Skin of body (tissue), 2 donors: ENCODE measurements around the gene ZBP1. TPM values are rescaled to one million over a fixed set of nuclear protein-coding genes. Genes with fewer than 3 reads are reported as not detected.

Source experiments
- DNase-seq: peaks from one replicate; lab custom pipeline; 2025; lab: John Stamatoyannopoulos, UW
- total RNA-seq: library from RNA; depleted of rRNA; stranded (reverse); fragments of >200 nt; gene quantifications from one replicate; pipeline ENCODE4 v1.2.3, GENCODE V29; 2014

ZBP1 gene
- total RNA-seq, 1 donor from 2014 or later: 1.5 TPM

DNA sequence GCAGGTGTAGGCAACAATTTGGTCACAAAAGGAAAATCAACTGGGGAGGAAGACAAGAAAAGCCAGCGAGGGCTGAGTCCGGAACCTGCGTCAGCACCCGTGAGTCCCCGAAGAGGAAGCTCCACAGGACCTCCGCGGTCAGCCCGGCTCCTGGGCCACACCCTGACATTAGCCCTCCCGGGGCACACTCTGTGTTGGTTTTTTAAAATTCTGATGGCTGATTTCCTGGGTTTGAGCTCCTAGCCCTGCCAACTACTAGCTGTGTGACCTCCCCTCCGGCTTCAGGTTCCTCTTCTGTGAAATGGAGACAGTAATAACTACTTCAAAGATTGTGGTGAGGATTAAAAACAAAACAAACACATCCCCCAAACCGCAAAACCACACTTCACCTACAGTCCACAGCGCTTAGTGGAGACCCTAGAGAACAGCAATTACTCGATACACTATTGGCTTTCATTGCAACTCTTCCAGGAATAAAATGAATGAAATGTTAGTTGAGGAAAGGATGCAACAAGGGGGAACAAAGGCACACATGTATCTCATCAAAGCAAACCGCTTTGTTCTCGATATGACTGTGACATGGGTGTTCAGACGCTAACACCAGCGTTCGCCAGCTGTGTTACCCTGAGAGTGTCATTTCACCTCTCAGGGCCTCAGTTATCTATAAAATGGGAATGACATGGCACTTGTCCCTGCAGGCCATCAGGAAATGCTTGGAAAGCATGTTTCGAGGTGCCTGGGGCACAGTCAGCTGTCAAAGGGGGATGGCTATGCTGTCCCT is 985 bp downstream of the ZBP1 start:
- no peak for DNase-seq

DNA sequence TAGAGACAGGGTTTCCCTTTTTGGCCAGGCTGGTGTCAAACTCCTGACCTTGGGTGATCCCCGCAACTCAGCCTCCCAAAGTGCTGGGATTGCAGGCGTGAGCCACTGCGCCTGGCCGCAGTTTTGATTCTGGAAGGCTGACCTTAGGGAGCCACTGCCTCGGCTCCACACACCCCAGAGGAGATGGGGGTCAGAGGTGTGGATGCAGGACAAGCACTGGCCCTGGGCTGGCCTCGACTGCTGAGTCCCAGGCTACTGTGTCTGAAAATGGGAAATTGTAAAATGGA is 1.5 kb downstream of the ZBP1 start:
- no peak for DNase-seq

GRCh38 chr20:57618091-57618763 is 2.0 kb downstream of the ZBP1 start:
- no peak for DNase-seq

DNA sequence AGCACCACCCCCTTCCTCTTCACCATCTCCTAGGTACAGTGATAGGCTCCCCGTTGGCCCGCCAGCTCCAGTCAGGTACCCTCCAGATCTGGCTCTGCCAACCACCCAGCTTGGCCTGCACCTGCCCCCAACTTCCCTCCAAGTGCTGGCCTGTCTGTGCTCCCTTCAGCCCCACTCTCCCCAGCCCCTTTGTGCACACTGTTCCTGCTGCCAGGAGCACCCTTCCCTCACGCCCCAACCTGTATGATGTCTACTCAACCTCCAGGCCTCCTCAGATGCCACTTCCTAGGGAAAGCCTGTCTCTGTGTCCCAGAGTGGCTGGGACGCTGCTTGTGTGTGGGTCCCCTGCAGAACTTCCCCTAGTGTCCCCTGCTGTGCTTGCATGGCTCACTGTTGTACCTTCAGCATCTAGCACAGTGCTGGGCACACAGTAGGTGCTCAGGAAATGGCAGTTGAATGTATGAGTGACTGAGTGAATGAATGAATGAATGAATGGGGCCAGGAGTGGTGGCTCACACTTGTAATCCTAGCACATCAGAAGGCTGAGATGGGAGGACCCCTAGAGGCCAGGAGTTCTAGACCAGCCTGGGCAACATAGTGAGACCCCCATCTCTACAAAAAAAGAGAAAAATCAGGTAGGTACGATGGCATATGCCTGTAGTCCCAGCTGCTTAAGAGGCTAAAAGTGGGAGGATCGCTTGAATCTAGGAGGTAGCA is 3.0 kb downstream of the ZBP1 start:
- no peak for DNase-seq

- no peak for DNase-seq
These were observed 3.9 kb downstream of the ZBP1 start for GRCh38 chr20:57616143-57616951.

- DNase-seq: no peak
These were observed 4.8 kb downstream of the ZBP1 start for GRCh38 chr20:57615445-57615811.

DNA sequence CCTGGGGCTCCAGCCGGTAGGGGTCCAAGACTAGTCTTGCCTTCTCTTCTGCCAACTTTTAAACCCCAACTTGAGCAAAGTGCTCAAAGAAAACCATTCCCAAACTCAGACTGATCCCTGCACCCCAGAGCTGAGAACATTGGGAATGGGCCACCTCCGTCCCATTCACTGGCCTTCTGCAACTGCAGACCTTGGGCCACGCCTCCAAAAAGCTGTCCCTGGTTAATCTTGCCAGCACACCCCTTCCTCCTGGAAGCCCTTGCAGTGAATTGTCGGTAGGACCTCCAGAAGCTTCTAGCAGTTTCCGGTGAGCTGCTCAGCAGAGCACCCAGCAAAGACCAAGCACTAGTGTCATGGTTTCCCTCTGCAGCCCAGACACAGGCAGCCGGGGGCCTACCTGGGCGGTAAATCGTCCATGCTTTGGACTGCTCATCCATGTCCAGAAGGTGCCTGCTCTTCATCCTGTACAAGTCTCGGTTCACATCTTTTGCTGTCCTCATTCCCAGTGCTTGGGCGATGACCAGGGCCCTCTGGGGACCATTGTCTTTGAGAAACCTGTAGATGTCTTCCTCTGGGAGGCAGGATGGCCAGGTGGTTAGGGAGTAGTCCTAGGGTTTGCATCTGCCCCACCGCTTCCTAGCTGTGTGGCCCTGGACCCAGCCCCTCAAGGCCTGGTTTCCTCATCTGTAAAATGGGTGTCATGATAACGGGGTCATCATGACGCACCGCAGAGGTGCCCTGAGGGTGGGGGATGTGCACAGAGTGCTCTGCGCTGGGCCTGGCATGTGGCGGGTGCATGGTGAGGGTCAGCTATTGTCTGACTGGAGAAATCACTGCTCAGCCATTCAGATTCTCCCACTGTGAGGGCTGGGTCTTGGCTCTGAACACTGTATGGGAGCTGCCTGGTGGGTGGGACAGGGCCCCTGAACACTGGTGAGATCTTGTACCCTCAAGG is 5.5 kb downstream of the ZBP1 start:
- DNase-seq: no peak

DNA sequence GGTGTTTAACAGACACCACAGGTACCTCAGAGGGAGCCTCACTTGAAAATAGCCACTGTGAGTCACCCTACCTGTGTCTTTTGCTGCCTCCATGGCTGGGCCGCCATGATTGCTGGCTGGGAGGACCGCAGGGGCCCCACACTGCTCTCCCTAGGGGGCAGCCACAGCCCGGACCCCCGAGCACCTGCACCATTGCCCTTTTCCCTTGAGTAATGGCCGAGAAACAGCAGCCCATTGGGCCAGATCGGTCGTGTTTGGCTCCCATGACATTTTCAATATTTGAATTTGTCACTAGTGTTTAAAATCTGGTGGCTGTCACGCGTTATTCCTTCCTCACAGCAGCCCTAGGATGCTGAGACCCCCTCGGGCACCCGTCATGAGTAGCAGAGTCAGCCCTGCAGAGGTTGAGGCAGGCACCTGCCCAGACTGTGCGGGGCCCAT is 6.7 kb downstream of the ZBP1 start:
- DNase-seq: no peak

DNA sequence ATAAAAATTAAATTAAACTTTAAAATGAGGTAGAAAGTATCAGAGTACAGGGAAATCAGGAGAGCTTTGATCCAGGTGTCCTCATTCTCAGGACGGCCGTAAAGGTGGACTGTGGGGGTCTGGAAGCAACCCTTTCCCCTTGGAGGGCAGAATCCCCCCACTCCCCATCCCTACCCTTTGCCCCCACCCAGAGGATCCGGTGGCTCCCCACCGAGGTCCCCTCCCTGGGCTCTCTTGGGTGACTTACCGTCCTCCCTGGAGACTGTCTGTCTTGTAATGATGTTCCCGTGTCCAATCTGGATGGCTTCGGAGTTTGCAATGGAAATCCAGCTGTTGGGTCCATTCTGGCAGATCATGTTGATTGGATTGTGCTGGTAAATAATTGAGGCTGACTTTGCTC is 7.3 kb downstream of the ZBP1 start:
- DNase-seq: no peak

- no peak for DNase-seq
These were observed 7.8 kb downstream of the ZBP1 start for GRCh38 chr20:57612436-57612835.

GRCh38 chr20:57611586-57612311 is 8.5 kb downstream of the ZBP1 start:
- no peak for DNase-seq

DNA sequence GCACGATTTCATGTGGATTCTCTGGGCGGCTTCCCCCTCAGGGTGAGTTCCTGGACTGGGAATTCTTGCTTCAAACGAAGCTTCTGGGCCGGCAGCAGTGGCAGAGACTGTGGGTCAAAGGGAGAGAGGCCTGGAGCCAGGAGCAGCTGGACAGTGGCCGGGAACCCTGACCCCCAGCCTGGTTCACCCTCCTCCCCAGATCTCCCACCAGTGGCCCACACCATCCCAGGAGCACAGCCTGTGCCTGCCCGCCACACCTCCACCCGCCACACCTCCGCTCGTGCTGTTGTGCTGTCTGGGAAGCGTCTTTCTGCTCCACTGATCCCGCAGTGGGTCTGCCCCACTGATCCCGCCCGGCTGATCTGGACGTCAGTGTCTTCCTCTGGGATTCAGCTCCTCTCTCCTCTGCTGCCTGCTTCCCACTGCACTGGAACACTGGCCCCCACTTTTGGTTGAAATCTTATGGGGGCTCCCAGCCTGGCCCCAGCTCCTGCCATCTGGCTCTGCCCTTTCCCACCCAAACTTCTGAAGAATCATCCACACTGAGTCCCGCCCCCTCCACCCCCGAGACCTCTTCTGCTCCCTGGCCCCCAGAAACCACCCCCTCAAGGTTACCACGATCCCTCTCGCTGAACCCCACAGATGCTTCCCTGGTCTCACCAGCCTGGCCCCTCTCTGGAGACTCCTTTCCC is 9.8 kb downstream of the ZBP1 start:
- DNase-seq: no peak

DNA sequence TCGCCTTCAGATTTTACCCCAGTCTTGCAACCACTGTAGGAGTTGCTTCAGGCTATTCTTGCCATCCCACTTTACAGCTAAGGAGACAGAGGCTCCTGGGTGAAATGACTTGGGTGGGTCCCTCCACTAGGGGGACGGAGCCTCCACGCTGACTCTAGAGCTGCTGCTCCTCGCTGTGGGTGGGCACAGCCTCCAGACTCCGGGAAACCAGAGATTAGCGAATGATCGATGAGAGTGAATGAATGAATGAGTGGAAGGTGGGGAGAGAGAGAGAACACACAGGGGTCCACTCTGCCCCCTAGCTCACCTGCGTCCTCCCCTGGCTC is 10.4 kb downstream of the ZBP1 start:
- no peak for DNase-seq

DNA sequence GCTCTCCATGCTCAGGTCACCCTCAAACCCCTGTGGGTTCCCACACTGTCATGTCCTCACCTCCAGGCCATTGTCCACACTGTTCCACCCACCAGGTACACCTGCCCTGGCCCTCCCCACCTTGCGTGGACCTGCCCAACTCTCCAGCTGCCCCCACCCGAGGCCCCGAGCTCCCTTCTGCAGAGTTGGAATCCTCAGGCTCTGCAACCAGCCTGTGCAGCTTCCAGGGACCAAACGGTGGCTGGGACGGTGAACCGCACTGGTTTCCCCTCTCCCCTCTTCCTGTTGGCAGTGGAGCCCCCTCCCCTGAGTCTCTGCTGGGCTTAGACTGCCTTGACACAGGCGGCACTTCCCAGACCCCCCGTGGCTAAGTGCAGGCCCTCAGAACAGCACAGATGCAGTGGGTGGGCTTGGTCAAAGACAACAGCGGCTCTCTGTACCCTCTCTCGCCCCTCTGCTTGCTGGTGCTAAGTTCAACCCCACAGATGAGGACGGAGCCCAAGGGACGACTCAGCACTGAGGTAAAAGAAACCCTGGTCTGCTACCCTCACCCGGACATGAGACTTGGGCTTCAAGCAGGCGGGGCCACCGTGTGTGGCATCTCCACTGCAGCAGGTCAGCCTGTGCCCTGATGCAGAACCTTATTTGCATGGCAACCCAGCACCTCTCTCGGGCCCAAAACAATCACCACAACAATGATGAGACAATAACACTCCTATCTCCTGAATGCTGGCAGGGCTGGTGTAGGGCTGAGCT is 11.0 kb downstream of the ZBP1 start:
- DNase-seq: no peak

GRCh38 chr20:57608516-57608915 is 11.7 kb downstream of the ZBP1 start:
- no peak for DNase-seq

DNA sequence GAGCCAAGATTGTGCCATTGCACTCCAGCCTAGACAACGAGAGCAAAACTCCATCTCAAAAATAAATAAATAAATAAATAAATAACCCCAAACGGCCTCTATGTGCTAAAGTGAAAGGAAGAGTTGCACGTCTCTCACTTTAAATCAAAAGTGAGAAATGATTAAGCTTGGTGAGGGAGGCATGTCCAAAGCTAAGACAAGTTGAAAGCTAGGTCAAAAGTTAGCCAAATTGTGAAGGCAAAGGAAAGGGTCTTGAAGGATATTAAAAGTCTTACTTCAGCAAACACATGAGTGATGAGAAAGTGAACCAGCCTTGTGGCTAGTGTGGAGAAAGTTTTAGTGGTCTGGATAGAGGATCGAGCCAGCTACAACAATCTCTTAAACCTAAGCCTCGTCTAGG is 14.3 kb downstream of the ZBP1 start:
- DNase-seq: no peak

DNA sequence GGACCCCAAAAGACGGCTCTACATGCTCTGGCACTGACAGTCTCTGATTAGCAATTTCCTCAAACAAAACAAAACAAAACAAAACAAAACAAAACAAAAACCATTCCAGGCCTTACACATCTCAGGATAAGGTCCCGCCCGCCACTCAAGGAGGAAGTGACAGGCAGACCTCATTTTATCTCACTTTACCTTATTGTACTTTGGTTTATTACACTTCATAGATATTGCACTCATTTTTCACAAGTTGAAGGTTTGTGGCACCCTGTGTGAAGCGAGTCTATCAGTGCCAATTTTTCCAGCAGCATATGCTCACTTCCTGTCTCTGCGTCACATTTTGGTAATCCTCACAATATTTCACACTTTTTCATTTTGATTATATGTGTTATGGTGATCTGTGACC is 15.2 kb downstream of the ZBP1 start:
- DNase-seq: no peak

DNA sequence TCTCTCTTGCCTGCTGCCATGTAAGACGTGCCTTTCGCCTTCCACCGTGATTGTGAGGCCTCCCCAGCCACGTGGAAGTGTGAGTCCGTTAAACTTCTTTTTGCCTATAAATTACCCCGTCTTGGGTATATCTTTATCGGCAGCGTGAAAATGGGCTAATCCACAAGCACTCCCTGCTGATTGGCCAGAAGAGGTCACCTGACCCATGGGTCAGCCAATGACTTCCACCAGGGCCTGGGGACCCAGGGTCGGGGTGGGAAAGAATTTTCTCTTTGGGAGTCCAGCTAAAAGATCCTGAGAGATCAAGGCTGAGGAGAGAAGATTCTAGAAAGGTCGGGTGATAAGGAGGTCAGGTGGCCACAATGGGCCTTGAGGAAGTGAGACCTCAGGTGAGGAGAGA is 17.1 kb downstream of the ZBP1 start:
- no peak for DNase-seq

- DNase-seq: no peak
These were observed 18.5 kb downstream of the ZBP1 start for GRCh38 chr20:57601737-57602136.
